ENCODE data around the gene UQCC5.

Gene UQCC5

DNA sequence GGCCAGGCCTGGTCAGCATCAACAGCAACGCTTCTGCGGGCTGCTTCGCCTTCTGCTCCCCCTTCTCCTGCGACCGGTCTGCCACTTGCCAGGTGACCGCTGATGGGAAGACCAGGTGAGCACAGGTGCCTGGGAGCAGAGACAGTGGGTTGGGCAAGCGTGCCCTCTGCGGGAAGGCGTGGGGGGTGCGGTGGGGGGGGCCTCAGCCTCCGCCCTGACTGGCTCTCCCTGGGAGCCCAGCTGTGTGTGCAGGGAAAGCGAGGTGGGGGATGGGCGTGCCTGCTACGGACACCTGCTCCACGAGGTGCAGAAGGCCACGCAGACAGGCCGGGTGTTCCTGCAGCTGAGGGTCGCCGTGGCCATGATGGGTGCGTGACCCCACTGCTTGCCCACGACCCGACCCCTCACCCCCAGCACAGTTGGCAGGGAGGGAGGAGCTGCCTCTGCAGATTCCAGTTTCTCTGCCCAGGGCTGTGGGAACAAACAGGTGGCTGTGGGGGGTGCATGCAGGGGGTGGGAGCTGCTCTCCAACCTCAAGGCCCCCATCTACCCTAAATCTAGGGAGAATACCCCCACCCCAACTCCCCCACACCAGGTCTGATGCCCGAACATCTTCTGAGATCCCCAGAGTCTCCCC is 32.5 kb upstream of the UQCC5 start:
- TF ChIP-seq, protein P1, sequence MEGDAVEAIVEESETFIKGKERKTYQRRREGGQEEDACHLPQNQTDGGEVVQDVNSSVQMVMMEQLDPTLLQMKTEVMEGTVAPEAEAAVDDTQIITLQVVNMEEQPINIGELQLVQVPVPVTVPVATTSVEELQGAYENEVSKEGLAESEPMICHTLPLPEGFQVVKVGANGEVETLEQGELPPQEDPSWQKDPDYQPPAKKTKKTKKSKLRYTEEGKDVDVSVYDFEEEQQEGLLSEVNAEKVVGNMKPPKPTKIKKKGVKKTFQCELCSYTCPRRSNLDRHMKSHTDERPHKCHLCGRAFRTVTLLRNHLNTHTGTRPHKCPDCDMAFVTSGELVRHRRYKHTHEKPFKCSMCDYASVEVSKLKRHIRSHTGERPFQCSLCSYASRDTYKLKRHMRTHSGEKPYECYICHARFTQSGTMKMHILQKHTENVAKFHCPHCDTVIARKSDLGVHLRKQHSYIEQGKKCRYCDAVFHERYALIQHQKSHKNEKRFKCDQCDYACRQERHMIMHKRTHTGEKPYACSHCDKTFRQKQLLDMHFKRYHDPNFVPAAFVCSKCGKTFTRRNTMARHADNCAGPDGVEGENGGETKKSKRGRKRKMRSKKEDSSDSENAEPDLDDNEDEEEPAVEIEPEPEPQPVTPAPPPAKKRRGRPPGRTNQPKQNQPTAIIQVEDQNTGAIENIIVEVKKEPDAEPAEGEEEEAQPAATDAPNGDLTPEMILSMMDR (IDR thresholded peaks at IDR 0.05; ENCODE audit: borderline replicate concordance, control extremely low read depth, extremely low read depth, insufficient read depth, missing control alignments): no peak
- in situ Hi-C loops (cut with MboI; ENCODE audit: low sequenced_read_pairs, unreplicated experiment): no loop called here
- DNase-seq (ENCODE audit: low spot score): no peak

DNA sequence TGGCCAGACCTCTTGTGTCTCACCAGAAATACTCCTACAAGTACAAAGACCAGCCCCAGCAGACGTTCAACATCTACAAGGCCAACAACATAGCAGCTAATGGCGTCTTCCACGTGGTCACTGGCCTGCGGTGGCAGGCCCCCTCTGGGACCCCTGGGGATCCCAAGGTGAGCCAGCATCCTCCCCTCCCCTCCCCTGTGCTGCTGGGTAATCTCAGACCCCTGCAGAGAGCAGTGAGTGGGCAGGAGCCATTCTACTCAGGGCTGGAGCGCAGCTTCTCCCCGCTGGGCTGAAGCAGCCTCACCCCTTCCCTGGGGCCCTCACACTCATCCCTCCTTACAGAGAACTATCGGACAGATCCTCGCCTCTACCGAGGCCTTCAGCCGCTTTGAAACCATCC is 31.4 kb upstream of the UQCC5 start:
- no peak for DNase-seq (ENCODE audit: low spot score)
- TF ChIP-seq, protein P1 (IDR thresholded peaks at IDR 0.05; ENCODE audit: borderline replicate concordance, control extremely low read depth, extremely low read depth, insufficient read depth, missing control alignments): no peak
- in situ Hi-C loops (cut with MboI; ENCODE audit: low sequenced_read_pairs, unreplicated experiment): no loop called here

DNA sequence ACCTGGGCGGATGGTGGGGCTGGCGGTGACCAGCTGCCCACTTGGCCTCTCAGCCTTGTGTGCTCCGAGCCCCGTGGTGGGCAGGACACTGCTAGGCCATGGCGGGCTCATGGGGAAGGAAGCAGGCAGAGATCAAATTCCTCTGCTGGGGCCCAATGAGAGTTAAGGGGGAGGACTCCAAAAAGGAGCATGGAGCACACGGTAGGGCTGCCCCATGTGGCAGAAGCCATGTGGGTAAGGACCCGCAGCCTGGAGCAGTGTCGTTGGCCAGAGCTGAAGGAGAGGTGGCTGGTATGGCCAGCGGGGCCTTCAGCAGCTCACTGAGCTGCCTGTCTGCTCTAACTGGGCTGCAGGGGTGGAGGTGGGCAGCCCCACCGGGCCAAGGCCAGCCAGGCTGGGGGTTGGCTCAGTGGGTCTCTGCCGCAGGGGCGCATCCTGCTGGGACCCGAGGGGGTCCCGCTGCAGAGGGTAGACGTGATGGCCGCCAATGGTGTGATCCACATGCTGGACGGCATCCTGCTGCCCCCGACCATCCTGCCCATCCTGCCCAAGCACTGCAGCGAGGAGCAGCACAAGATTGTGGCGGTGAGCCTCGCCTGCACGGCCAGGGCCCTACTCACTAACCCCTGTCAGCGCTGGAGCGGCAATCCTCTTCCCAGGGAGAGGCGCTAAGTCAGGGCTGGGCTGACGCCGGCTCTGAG is 30.0 kb upstream of the UQCC5 start:
- TF ChIP-seq, protein P1 (IDR thresholded peaks at IDR 0.05; ENCODE audit: borderline replicate concordance, control extremely low read depth, extremely low read depth, insufficient read depth, missing control alignments): no peak
- in situ Hi-C loops (cut with MboI; ENCODE audit: low sequenced_read_pairs, unreplicated experiment): no loop called here

DNA sequence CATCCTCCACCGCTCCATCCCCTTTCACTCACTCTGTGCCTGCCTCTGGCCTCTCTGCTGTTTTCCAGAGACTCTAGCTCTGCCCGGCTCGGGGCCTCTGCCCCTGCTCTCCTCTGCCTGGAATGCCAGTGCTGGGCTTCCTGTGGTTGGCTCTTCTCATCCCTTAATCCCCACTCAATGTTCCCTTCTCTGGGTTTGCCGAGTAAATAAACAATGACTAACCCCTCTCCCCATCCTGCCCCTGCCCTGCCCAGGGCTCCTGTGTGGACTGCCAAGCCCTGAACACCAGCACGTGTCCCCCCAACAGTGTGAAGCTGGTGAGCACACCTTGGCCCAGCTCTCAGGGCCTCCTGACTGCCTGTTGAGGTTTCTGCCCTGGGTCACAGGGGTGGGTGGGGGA is 29.0 kb upstream of the UQCC5 start:
- in situ Hi-C loops (cut with MboI; ENCODE audit: low sequenced_read_pairs, unreplicated experiment): no loop called here
- TF ChIP-seq, protein P1 (IDR thresholded peaks at IDR 0.05; ENCODE audit: borderline replicate concordance, control extremely low read depth, extremely low read depth, insufficient read depth, missing control alignments): no peak
- DNase-seq (ENCODE audit: low spot score): no peak

More for the DNA sequence above, 30.0 kb upstream of the UQCC5 start:
- no peak for DNase-seq (ENCODE audit: low spot score)

DNA sequence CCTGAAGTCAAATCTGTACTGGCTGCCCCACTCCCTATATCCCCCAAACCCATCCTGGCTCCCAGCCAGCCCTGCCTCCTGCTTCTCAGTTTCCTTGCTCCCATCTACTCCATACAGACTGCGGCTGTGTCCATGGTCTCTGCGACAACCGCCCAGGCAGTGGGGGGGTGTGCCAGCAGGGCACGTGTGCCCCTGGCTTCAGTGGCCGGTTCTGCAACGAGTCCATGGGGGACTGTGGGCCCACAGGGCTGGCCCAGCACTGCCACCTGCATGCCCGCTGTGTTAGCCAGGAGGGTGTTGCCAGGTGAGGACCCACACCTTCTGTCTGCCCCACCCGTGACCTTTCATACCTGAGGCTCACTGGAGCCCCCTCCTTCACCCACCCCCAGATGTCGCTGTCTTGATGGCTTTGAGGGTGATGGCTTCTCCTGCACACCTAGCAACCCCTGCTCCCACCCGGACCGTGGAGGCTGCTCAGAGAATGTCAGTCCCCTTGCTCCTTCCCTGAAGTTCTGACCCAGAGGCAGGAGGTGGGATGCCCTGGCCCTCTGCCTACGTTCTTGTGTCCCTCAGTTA is 26.6 kb upstream of the UQCC5 start:
- no peak for DNase-seq (ENCODE audit: low spot score)
- TF ChIP-seq, protein P1 (IDR thresholded peaks at IDR 0.05; ENCODE audit: borderline replicate concordance, control extremely low read depth, extremely low read depth, insufficient read depth, missing control alignments): no peak
- in situ Hi-C loops (cut with MboI; ENCODE audit: low sequenced_read_pairs, unreplicated experiment): no loop called here

DNA sequence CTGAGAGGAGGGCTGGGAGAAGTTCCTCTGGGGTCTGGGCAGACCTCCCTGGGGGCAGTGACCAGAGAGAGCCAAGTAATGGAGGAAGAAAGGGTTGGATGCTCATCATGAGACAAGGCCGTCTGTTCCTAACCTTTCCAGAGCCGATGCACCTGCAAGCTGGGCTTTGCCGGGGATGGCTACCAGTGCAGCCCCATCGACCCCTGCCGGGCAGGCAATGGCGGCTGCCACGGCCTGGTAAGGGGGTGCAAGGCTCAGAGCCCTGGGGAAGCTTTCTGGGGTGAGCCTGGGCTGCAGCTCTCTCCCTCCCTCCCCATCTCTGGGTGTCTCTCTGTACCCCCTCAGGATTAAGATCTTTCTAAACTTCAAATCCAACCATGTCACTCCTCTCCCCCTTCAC is 24.9 kb upstream of the UQCC5 start:
- in situ Hi-C loops (cut with MboI; ENCODE audit: low sequenced_read_pairs, unreplicated experiment): no loop called here
- TF ChIP-seq, protein P1 (IDR thresholded peaks at IDR 0.05; ENCODE audit: borderline replicate concordance, control extremely low read depth, extremely low read depth, insufficient read depth, missing control alignments): no peak
- DNase-seq (ENCODE audit: low spot score): no peak
